IMR-90 (cell line): ENCODE results near the gene CPTP. TPM values are rescaled to one million over a fixed set of nuclear protein-coding genes. Genes with fewer than 3 reads are reported as not detected.

ENCODE experiments used
- ATAC-seq: fragments of 200-7000 bp; cut with Tn5 transposase; 2 replicates; pipeline ENCODE4 v1.9.1; 2020; ENCODE audit warnings: low read depth, mild to moderate bottlenecking, moderate library complexity
- BruUV-seq: library from RNA; stranded (reverse); fragments of 400-500 nt; replicated peaks from 2 replicates; lab custom pipeline; 2021; lab: Mats Ljungman, UMichigan
- CTCF ChIA-PET: fragments of 300-600 bp; formaldehyde crosslinking; extraction: SDS; loops from one replicate; lab custom pipeline; 2021; ENCODE audit warnings: antibody characterized with exemption; lab: Yijun Ruan, JAX
- POLR2A ChIA-PET: fragments of 300-600 bp; sonication (Branson Sonifier 250); formaldehyde crosslinking; loops from one replicate; lab custom pipeline; 2022; ENCODE audit warnings: antibody characterized with exemption; ENCODE audit not compliant: unreplicated experiment; lab: Charles Lee
- DNase-seq: peaks from one replicate; pipeline ENCODE4 v3.0.0; 2013
- H2AFZ ChIP-seq: replicated peaks from 2 replicates; pipeline ENCODE3; 2013; ENCODE audit warnings: low read length, mild to moderate bottlenecking; ENCODE audit not compliant: poor library complexity
- H2AK5ac ChIP-seq: 2 replicates; pipeline ENCODE4 v1.6.1; 2013; ENCODE audit warnings: low read depth, low read length, inconsistent platforms
- H2AK9ac ChIP-seq: replicated peaks from 2 replicates; pipeline ENCODE3; 2013; ENCODE audit warnings: mild to moderate bottlenecking, low read depth, low read length, moderate library complexity; ENCODE audit not compliant: poor library complexity
- H2BK120ac ChIP-seq: 2 replicates; pipeline ENCODE4 v1.6.1; 2013; ENCODE audit warnings: low read depth, low read length, inconsistent platforms
- H2BK15ac ChIP-seq: 3 replicates; pipeline ENCODE4 v1.6.1; 2013; ENCODE audit warnings: low read depth, low read length, inconsistent platforms
- H2BK20ac ChIP-seq: 2 replicates; pipeline ENCODE4 v1.6.1; 2013; ENCODE audit warnings: low read depth, mild to moderate bottlenecking, inconsistent platforms, low read length, moderate library complexity
- H2BK5ac ChIP-seq: 2 replicates; pipeline ENCODE4 v1.6.1; 2013; ENCODE audit warnings: mild to moderate bottlenecking, low read depth, low read length, inconsistent platforms; ENCODE audit not compliant: poor library complexity, severe bottlenecking
- H3K14ac ChIP-seq: replicated peaks from 2 replicates; pipeline ENCODE4 v1.6.1; 2013; ENCODE audit warnings: low read depth, low read length, inconsistent platforms
- H3K18ac ChIP-seq: 2 replicates; pipeline ENCODE4 v1.6.1; 2013; ENCODE audit warnings: low read depth, low read length, control low read depth
- H3K23ac ChIP-seq: 2 replicates; pipeline ENCODE4 v1.6.1; 2013; ENCODE audit warnings: low read depth, low read length, inconsistent platforms
- H3K27ac ChIP-seq: 2 replicates; pipeline ENCODE4 v1.5.1; 2013; ENCODE audit warnings: mild to moderate bottlenecking, control low read depth, low read length; ENCODE audit not compliant: insufficient read depth
- H3K27me3 ChIP-seq: 2 replicates; pipeline ENCODE4 v1.6.1; 2013; ENCODE audit warnings: low read length; ENCODE audit not compliant: control insufficient read depth, insufficient read depth
- H3K36me3 ChIP-seq: 2 replicates; pipeline ENCODE4 v1.6.1; 2013; ENCODE audit warnings: low read length, mixed read lengths; ENCODE audit not compliant: control insufficient read depth, insufficient read depth
- H3K4ac ChIP-seq: 2 replicates; pipeline ENCODE4 v1.6.1; 2013; ENCODE audit warnings: low read depth, low read length, inconsistent platforms
- H3K4me1 ChIP-seq: 2 replicates; pipeline ENCODE4 v1.6.1; 2013; ENCODE audit warnings: low read length, mixed read lengths; ENCODE audit not compliant: control insufficient read depth, insufficient read depth
- H3K4me2 ChIP-seq: 2 replicates; pipeline ENCODE4 v1.6.1; 2013; ENCODE audit warnings: low read depth, mild to moderate bottlenecking, control low read depth, low read length, moderate library complexity
- H3K4me3 ChIP-seq: 2 replicates; pipeline ENCODE4 v1.5.1; 2013; ENCODE audit warnings: low read depth, mild to moderate bottlenecking, control low read depth, low read length, moderate library complexity; ENCODE audit not compliant: insufficient read depth
- H3K56ac ChIP-seq: 2 replicates; pipeline ENCODE4 v1.6.1; 2013; ENCODE audit warnings: low read length, inconsistent platforms; ENCODE audit not compliant: insufficient read depth; ENCODE audit errors: extremely low read depth
- H3K79me1 ChIP-seq, 2 experiments: 2 replicates each; pipeline ENCODE4 v1.6.1; 2013; ENCODE audit warnings: low read length in 2 of 2, inconsistent platforms in 1 of 2, low read depth in 1 of 2
- H3K9ac ChIP-seq: 2 replicates; pipeline ENCODE4 v1.6.1; 2013; ENCODE audit warnings: low read depth, low read length, control low read depth
- H3K9me1 ChIP-seq: 2 replicates; pipeline ENCODE4 v1.6.1; 2013; ENCODE audit warnings: low read length, inconsistent platforms; ENCODE audit not compliant: insufficient read depth
- H3K9me3 ChIP-seq: 2 replicates; pipeline ENCODE4 v1.6.1; 2013; ENCODE audit warnings: low read length; ENCODE audit not compliant: control insufficient read depth, insufficient read depth
- H4K20me1 ChIP-seq: 2 replicates; pipeline ENCODE4 v1.6.1; 2013; ENCODE audit warnings: low read length, inconsistent platforms; ENCODE audit not compliant: insufficient read depth
- H4K5ac ChIP-seq: 2 replicates; pipeline ENCODE4 v1.6.1; 2013; ENCODE audit warnings: mild to moderate bottlenecking, low read depth, low read length, control low read depth
- H4K8ac ChIP-seq, 2 experiments: 2 replicates each; pipeline ENCODE4 v1.6.1; 2013; ENCODE audit warnings: low read depth in 2 of 2, low read length in 2 of 2, control low read depth in 1 of 2, inconsistent platforms in 1 of 2
- H4K91ac ChIP-seq: 2 replicates; pipeline ENCODE4 v1.6.1; 2013; ENCODE audit warnings: low read depth, low read length, inconsistent platforms; ENCODE audit not compliant: insufficient read depth
- BHLHE40 ChIP-seq: fragments of 150-350 bp; IDR thresholded peaks from 2 replicates; pipeline ENCODE4 v1.6.1; 2016; ENCODE audit warnings: mild to moderate bottlenecking, low read depth, low read length
- RCOR1 ChIP-seq: IDR thresholded peaks from 2 replicates; pipeline ENCODE4 v1.6.1; 2012; ENCODE audit warnings: mild to moderate bottlenecking, low read length, improper control_type of control experiment; ENCODE audit not compliant: insufficient replicate concordance
- WGBS, 2 experiments: methylation state at CpG; one replicate each; pipeline versions ENCODE4 v1.1.5 to v1.1.7; 2013; ENCODE audit warnings: missing lambda C conversion rate in 2 of 2; ENCODE audit not compliant: insufficient read length in 1 of 2; ENCODE audit errors: extremely low coverage in 2 of 2; 5-methylcytosine and 5-hydroxymethylcytosine counted together
- dilution Hi-C: fragments of 300-500 bp; cut with HindIII; formaldehyde crosslinking; loops from one replicate; pipeline ENCODE4 v1.14.3; 2018; ENCODE audit warnings: low sequenced_read_pairs; ENCODE audit not compliant: unreplicated experiment
- in situ Hi-C: fragments of 300-500 bp; cut with MboI; formaldehyde crosslinking; loops from 3 replicates; pipeline ENCODE4 v1.14.3; 2019; ENCODE audit warnings: low sequenced_read_pairs, inconsistent platforms, mixed read lengths
- intact Hi-C: fragments of 100-400 bp; cut with micrococcal nuclease; formaldehyde crosslinking; loops from 2 replicates; pipeline ENCODE4 v1.10.0; 2022
- polyA plus RNA-seq, 3 experiments: library from polyadenylated mRNA; depleted of rRNA; stranded (reverse); fragments of >200 nt; gene quantifications; 2 replicates each; pipeline ENCODE4 v1.2.3, GENCODE V29; 2012; ENCODE audit warnings: low replicate concordance in 1 of 3
- total RNA-seq: library from RNA; depleted of rRNA; stranded (reverse); fragments of >200 nt; gene quantifications from 2 replicates; pipeline ENCODE4 v1.2.3, GENCODE V29; 2012

CPTP gene
- total and polyA plus RNA-seq, 2 of the 4 experiments (the other 2 are of a cell fraction), result 2.7 to 12.1 TPM

GRCh38 chr1:1312450-1313314 is 11.9 kb upstream of the CPTP start:
- TF ChIP-seq RCOR1, result no peak
- no peak for TF ChIP-seq BHLHE40
- ATAC-seq (no peak), DNase-seq (no peak)
- H2BK5ac ChIP-seq, result no peak overlapping the region
- no peak overlapping the region for H2AK5ac ChIP-seq
- H2BK15ac ChIP-seq, result no peak overlapping the region
- intact Hi-C loops (no loop called here), dilution Hi-C loops (no loop called here), in situ Hi-C loops (no loop called here)
- no peak overlapping the region for H2BK20ac ChIP-seq
- no peak overlapping the region for H3K23ac ChIP-seq
- H4K5ac ChIP-seq, result no peak overlapping the region
- peaks cover 62% of the 10 kb centered on the region for H3K36me3 ChIP-seq
- H3K27ac ChIP-seq, result no peak overlapping the region
- no peak overlapping the region for H3K4me2 ChIP-seq
- H3K27me3 ChIP-seq, result no peaks in the 10 kb centered on the region
- no peak overlapping the region for H2AK9ac ChIP-seq
- BruUV-seq, result no TSS peak
- WGBS, 2 experiments, result 93% methylated on average over 40 of the region's 49 CpGs; no CpG with 5 or more reads in 1 of the 2 experiments
- no peaks in the 10 kb centered on the region for H3K9me1 ChIP-seq
- H2AFZ ChIP-seq, result no peak overlapping the region
- H3K4ac ChIP-seq, result no peak overlapping the region
- POLR2A ChIA-PET, result no interaction called here
- no peaks in the 10 kb centered on the region for H3K9me3 ChIP-seq
- H3K4me3 ChIP-seq, result no peak overlapping the region
- CTCF ChIA-PET, result no interaction called here
- no peak overlapping the region for H3K14ac ChIP-seq
- H3K79me1 ChIP-seq, result peaks cover 16 to 51% of the 10 kb centered on the region in 2 experiments
- H3K18ac ChIP-seq, result no peak overlapping the region
- H4K20me1 ChIP-seq, result peaks cover 39% of the 10 kb centered on the region
- peaks cover 8% of the 10 kb centered on the region for H3K4me1 ChIP-seq
- H3K56ac ChIP-seq, result no peak overlapping the region
- H2BK120ac ChIP-seq, result no peak overlapping the region
- no peak overlapping the region for H3K9ac ChIP-seq
- H4K91ac ChIP-seq, result no peak overlapping the region
- no peak overlapping the region for H4K8ac ChIP-seq
